Keratinocyte (primary cell): ENCODE measurements around the gene FST. TPM values are rescaled to one million over a fixed set of nuclear protein-coding genes. Genes with fewer than 3 reads are reported as not detected.
A peak's percentile ranks its signal among the peaks of the same experiment; 100 is the strongest.

Experiments used
- DNase-seq: peaks from one replicate; pipeline ENCODE4 v3.0.0-alpha.2; 2011; ENCODE audit warnings: low read depth, missing footprints, low spot score
- FAIRE-seq: peaks from 2 replicates; lab custom pipeline; 2011; peaks lifted over from hg19 to GRCh38; lab: Jason Lieb, UNC
- H2AFZ ChIP-seq: 2 replicates; pipeline ENCODE4 v1.6.0; 2012; ENCODE audit warnings: low read length, control low read depth, inconsistent platforms; ENCODE audit not compliant: control insufficient read depth
- H3K27ac ChIP-seq: 2 replicates; pipeline ENCODE4 v1.5.1; 2011; ENCODE audit warnings: low read length; ENCODE audit not compliant: control insufficient read depth, insufficient read depth
- H3K27me3 ChIP-seq: 3 replicates; pipeline ENCODE4 v1.6.0; 2011; ENCODE audit warnings: low read length; ENCODE audit not compliant: control insufficient read depth, insufficient read depth; ENCODE audit errors: extremely low read depth
- H3K36me3 ChIP-seq, 2 experiments: 2 replicates in 1 of 2; 3 replicates in 1 of 2; pipeline ENCODE4 v1.5.1; 2011; ENCODE audit warnings: low read length in 2 of 2, mild to moderate bottlenecking in 1 of 2; ENCODE audit not compliant: control insufficient read depth in 2 of 2, insufficient read depth in 2 of 2; ENCODE audit errors: extremely low read depth in 1 of 2
- H3K4me1 ChIP-seq: 3 replicates; pipeline ENCODE4 v1.5.1; 2011; ENCODE audit warnings: low read length; ENCODE audit not compliant: control insufficient read depth, insufficient read depth; ENCODE audit errors: extremely low read depth
- H3K4me2 ChIP-seq: 3 replicates; pipeline ENCODE4 v1.6.0; 2011; ENCODE audit warnings: low read depth, low read length; ENCODE audit not compliant: control insufficient read depth, insufficient read depth; ENCODE audit errors: extremely low read depth
- H3K4me3 ChIP-seq, 3 experiments: fragments of 200-600 bp in 1 of 3; sonication (generic) in 1 of 3; 2 replicates in 2 of 3; 3 replicates in 1 of 3; pipeline ENCODE4 v1.5.1; 2011 to 2016; ENCODE audit warnings: low read length in 3 of 3, mild to moderate bottlenecking in 3 of 3, control low read depth in 2 of 3, inconsistent platforms in 1 of 3, low read depth in 1 of 3, mixed read lengths in 1 of 3, mixed run types in 1 of 3, moderate library complexity in 1 of 3; ENCODE audit not compliant: control insufficient read depth in 2 of 3, insufficient read depth in 2 of 3; ENCODE audit errors: extremely low read depth in 1 of 3
- H3K79me2 ChIP-seq: 2 replicates; pipeline ENCODE4 v1.6.0; 2012; ENCODE audit warnings: low read length; ENCODE audit not compliant: control insufficient read depth, insufficient read depth
- H3K9ac ChIP-seq: 3 replicates; pipeline ENCODE4 v1.6.0; 2011; ENCODE audit warnings: low read length; ENCODE audit not compliant: control insufficient read depth, insufficient read depth; ENCODE audit errors: extremely low read depth
- H3K9me1 ChIP-seq: 3 replicates; pipeline ENCODE4 v1.6.0; 2011; ENCODE audit warnings: low read length; ENCODE audit not compliant: control insufficient read depth, insufficient read depth; ENCODE audit errors: extremely low read depth
- H3K9me3 ChIP-seq: 2 replicates; pipeline ENCODE4 v1.5.1; 2012; ENCODE audit warnings: low read depth, low read length; ENCODE audit not compliant: control insufficient read depth
- H4K20me1 ChIP-seq: 3 replicates; pipeline ENCODE4 v1.6.0; 2011; ENCODE audit warnings: low read length; ENCODE audit not compliant: control insufficient read depth, insufficient read depth; ENCODE audit errors: extremely low read depth
- CTCF ChIP-seq, 3 experiments: IDR thresholded peaks in 1 of 3; conservative IDR thresholded peaks in 1 of 3; optimal IDR thresholded peaks in 1 of 3; 2 replicates in 2 of 3; 3 replicates in 1 of 3; pipeline versions ENCODE3 to v1.5.1; 2011; ENCODE audit warnings: low read length in 3 of 3, mild to moderate bottlenecking in 3 of 3, moderate library complexity in 2 of 3, control low read depth in 1 of 3, inconsistent platforms in 1 of 3; ENCODE audit not compliant: insufficient read depth in 2 of 3; ENCODE audit errors: extremely low read depth in 1 of 3
- EZH2 ChIP-seq: IDR thresholded peaks from one replicate; pipeline ENCODE4 v1.6.1; 2012; ENCODE audit warnings: inconsistent platforms, mild to moderate bottlenecking, low read length, moderate library complexity
- dilution Hi-C: fragments of 300-500 bp; cut with MboI; formaldehyde crosslinking; loops from one replicate; pipeline ENCODE4 v1.7.0; 2020; ENCODE audit warnings: low sequenced_read_pairs; ENCODE audit not compliant: extremely low pct_ligation_motif_present
- polyA plus RNA-seq, 5 experiments: library from polyadenylated mRNA; depleted of rRNA in 3 of 5; stranded (reverse) in 3 of 5; stranded (forward) in 1 of 5; unstranded in 1 of 5; fragments of >200 nt; gene quantifications; 1 replicate in 1 of 5; 2 replicates in 3 of 5; 3 replicates in 1 of 5; pipeline versions ENCODE4 v1.2.1 to v1.2.3, GENCODE V29; 2011 to 2012; ENCODE audit warnings: missing spikeins in 2 of 5, low read depth in 1 of 5, low replicate concordance in 1 of 5

FST gene
- polyA plus RNA-seq, 1 donor (not counting 4 experiments of a cell fraction or from before 2014, with no cell fraction given) = 276 TPM

- Histone ChIP-seq H3K9me3 (no peaks in the 10 kb centered on the region), H2AFZ (no peak overlapping the region), H3K4me2 (no peak overlapping the region)
Measured at GRCh38 chr5:53438486-53439472, 41.6 kb upstream of the FST start.

GRCh38 chr5:53442961-53443360 is 37.5 kb upstream of the FST start:
- Histone ChIP-seq H3K36me3 (no peaks in the 10 kb centered on the region), H3K9me1 (no peaks in the 10 kb centered on the region), H3K79me2 (no peaks in the 10 kb centered on the region), H3K4me1 (peaks cover 4% of the 10 kb centered on the region), H4K20me1 (no peaks in the 10 kb centered on the region), H3K27me3 (no peaks in the 10 kb centered on the region), H2AFZ (no peak overlapping the region), H3K27ac (no peak overlapping the region), H3K9me3 (no peaks in the 10 kb centered on the region), H3K4me2 (no peak overlapping the region), H3K9ac (no peak overlapping the region), H3K4me3 (no peak overlapping the region)
- dilution Hi-C loops = no loop called here
- no peak for TF ChIP-seq EZH2
- no peak for TF ChIP-seq CTCF (optimal IDR thresholded peaks at IDR 0.05 in 1 of 3, IDR thresholded peaks at IDR 0.05 in 1 of 3, conservative IDR thresholded peaks at IDR 0.05 in 1 of 3; ENCODE audit: extremely low read depth in 1 of 3, insufficient read depth in 2 of 3, low read length in 3 of 3)
- FAIRE-seq (no peak), DNase-seq (no peak)

More at GRCh38 chr5:53438486-53439472, 41.6 kb upstream of the FST start:
- H3K36me3 ChIP-seq = no peaks in the 10 kb centered on the region
- FAIRE-seq (peak; percentile 88), DNase-seq (no peak)
- no peak overlapping the region for H3K4me3 ChIP-seq
- H3K9ac ChIP-seq = no peak overlapping the region
- no peaks in the 10 kb centered on the region for H4K20me1 ChIP-seq
- peaks cover 4% of the 10 kb centered on the region for H3K4me1 ChIP-seq
- H3K27ac ChIP-seq = no peak overlapping the region
- H3K79me2 ChIP-seq = no peaks in the 10 kb centered on the region
- dilution Hi-C loops = no loop called here
- no peaks in the 10 kb centered on the region for H3K27me3 ChIP-seq
- TF ChIP-seq CTCF (optimal IDR thresholded peaks at IDR 0.05 in 1 of 3, IDR thresholded peaks at IDR 0.05 in 1 of 3, conservative IDR thresholded peaks at IDR 0.05 in 1 of 3; ENCODE audit: extremely low read depth in 1 of 3, insufficient read depth in 2 of 3, low read length in 3 of 3) (no peak), EZH2 (no peak)
- H3K9me1 ChIP-seq = no peaks in the 10 kb centered on the region
